ENCODE results near the gene TP63.

DNA sequence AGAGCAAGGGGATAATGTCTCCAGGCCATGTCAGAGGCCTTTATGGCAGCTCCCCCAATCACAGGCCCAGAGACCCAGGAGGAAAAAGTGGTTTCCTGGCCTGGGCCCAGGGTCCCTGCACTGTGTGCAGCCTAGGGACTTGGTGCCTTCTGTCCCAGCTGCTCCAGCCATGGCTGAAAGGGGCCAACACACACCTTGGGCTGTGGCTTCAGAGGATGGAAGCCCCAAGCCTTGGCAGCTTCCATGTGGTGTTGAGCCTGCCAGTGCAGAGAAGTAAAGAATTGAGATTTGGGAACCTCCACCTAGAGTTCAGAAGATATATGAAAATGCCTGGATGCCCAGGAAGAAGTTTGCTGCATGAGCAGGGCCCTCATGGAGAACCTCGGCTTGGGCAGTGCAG lies 18.1 kb upstream of the TP63 start:
- TF ChIP-seq, protein P1, sequence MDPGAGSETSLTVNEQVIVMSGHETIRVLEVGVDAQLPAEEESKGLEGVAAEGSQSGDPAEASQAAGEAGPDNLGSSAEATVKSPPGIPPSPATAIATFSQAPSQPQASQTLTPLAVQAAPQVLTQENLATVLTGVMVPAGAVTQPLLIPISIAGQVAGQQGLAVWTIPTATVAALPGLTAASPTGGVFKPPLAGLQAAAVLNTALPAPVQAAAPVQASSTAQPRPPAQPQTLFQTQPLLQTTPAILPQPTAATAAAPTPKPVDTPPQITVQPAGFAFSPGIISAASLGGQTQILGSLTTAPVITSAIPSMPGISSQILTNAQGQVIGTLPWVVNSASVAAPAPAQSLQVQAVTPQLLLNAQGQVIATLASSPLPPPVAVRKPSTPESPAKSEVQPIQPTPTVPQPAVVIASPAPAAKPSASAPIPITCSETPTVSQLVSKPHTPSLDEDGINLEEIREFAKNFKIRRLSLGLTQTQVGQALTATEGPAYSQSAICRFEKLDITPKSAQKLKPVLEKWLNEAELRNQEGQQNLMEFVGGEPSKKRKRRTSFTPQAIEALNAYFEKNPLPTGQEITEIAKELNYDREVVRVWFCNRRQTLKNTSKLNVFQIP (CRISPR knock-in tag; IDR thresholded peaks at IDR 0.05; ENCODE audit: borderline replicate concordance, low read depth), result no peak
- TF ChIP-seq RARB (CRISPR knock-in tag; IDR thresholded peaks at IDR 0.05), result no peak
- TF ChIP-seq ZNF8 (CRISPR knock-in tag; IDR thresholded peaks at IDR 0.05), result no peak
- no peak for TF ChIP-seq ZFP30 (CRISPR knock-in tag; IDR thresholded peaks at IDR 0.05)
- TF ChIP-seq, protein P2, sequence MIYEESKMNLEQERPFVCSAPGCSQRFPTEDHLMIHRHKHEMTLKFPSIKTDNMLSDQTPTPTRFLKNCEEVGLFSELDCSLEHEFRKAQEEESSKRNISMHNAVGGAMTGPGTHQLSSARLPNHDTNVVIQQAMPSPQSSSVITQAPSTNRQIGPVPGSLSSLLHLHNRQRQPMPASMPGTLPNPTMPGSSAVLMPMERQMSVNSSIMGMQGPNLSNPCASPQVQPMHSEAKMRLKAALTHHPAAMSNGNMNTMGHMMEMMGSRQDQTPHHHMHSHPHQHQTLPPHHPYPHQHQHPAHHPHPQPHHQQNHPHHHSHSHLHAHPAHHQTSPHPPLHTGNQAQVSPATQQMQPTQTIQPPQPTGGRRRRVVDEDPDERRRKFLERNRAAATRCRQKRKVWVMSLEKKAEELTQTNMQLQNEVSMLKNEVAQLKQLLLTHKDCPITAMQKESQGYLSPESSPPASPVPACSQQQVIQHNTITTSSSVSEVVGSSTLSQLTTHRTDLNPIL (CRISPR knock-in tag; IDR thresholded peaks at IDR 0.05; ENCODE audit: low read depth), result no peak
- no peak for TF ChIP-seq ZFP3 (CRISPR knock-in tag; IDR thresholded peaks at IDR 0.05)
- TF ChIP-seq, protein P3, sequence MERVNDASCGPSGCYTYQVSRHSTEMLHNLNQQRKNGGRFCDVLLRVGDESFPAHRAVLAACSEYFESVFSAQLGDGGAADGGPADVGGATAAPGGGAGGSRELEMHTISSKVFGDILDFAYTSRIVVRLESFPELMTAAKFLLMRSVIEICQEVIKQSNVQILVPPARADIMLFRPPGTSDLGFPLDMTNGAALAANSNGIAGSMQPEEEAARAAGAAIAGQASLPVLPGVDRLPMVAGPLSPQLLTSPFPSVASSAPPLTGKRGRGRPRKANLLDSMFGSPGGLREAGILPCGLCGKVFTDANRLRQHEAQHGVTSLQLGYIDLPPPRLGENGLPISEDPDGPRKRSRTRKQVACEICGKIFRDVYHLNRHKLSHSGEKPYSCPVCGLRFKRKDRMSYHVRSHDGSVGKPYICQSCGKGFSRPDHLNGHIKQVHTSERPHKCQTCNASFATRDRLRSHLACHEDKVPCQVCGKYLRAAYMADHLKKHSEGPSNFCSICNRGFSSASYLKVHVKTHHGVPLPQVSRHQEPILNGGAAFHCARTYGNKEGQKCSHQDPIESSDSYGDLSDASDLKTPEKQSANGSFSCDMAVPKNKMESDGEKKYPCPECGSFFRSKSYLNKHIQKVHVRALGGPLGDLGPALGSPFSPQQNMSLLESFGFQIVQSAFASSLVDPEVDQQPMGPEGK (CRISPR knock-in tag; IDR thresholded peaks at IDR 0.05; ENCODE audit: borderline replicate concordance), result no peak
- TF ChIP-seq TCF4 (CRISPR knock-in tag; IDR thresholded peaks at IDR 0.05; ENCODE audit: borderline replicate concordance), result no peak
- no peak for TF ChIP-seq ZNF565 (CRISPR knock-in tag; conservative IDR thresholded peaks at IDR 0.05; ENCODE audit: low read depth)

All from SK-N-SH treated with all-trans-retinoic acid at 6 μM for 48 hours (cell line).